Measurements from ENCODE around the gene CLPTM1L. TPM values are rescaled to one million over a fixed set of nuclear protein-coding genes. Genes with fewer than 3 reads are reported as not detected.

Gene CLPTM1L
- total RNA-seq, 1 donor from 2014 or later, result 100 TPM

DNA sequence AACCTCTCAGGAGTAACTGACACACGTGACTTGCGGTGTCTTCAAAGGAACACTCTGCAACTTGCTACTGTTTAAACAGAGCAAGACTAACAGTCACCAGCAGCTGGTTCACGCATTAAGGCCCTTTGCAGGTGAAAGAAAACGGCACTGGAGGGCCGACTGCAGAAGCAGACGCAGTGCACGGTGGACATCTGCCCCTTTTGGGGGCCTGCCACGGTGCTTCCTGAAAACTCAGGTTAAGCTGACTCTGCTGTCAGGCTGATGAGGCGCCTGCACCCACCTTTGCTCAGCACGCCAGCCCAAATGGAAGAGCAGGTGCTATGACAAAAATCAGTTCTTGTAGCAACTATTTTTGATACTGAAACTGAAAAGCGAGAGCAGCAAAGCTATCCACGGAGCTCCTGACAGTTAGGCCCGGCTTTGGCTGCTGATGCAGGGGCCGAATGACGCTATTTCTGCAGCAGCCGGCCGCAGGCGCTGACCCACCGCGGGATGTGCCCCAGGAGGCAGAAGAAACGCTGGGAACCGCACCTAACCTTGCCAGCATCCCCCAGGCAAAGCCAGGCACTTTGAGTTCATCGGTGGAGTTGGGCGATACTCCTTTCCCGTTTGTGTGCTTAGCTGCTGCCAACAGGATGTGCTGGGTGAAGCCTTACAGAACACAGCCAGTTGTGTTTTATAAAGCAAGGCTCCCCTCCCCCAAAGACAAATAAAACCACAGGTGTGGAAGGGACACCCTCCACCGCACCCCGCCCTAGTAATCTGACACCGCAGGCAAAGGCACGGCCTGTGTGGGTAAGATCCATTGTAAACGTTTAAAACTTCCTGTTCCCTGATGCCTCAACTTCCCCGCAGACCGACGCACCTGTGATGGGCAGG is 29.0 kb downstream of the CLPTM1L start:
- ATAC-seq (ENCODE audit: low read depth), result peak; percentile 60
- DNase-seq, result peak; percentile 22
- peak overlapping the region; percentile 71 for H3K27ac Mint-ChIP-seq
- ChIA-PET POLR2A (interaction anchor here (0.8 to 2.0 kb wide), 3 partner anchors 29 to 187 kb away, joined by 3 to 9 read pairs (median 4); partner anchors contain the start of gene CLPTM1L), CTCF (no interaction called here)
- H3K36me3 Mint-ChIP-seq (ENCODE audit: low read depth), result peaks cover 42% of the 10 kb centered on the region
- H3K4me1 Mint-ChIP-seq, result peaks cover 48% of the 10 kb centered on the region
- H3K27me3 Mint-ChIP-seq, result no peaks in the 10 kb centered on the region
- peak overlapping the region; percentile 76 for H3K4me3 Mint-ChIP-seq
- intact Hi-C loops (cut with micrococcal nuclease), result no loop called here
- TF ChIP-seq, protein P1, sequence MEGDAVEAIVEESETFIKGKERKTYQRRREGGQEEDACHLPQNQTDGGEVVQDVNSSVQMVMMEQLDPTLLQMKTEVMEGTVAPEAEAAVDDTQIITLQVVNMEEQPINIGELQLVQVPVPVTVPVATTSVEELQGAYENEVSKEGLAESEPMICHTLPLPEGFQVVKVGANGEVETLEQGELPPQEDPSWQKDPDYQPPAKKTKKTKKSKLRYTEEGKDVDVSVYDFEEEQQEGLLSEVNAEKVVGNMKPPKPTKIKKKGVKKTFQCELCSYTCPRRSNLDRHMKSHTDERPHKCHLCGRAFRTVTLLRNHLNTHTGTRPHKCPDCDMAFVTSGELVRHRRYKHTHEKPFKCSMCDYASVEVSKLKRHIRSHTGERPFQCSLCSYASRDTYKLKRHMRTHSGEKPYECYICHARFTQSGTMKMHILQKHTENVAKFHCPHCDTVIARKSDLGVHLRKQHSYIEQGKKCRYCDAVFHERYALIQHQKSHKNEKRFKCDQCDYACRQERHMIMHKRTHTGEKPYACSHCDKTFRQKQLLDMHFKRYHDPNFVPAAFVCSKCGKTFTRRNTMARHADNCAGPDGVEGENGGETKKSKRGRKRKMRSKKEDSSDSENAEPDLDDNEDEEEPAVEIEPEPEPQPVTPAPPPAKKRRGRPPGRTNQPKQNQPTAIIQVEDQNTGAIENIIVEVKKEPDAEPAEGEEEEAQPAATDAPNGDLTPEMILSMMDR (IDR thresholded peaks at IDR 0.05), result no peak
- peaks cover 2% of the 10 kb centered on the region for H3K9me3 Mint-ChIP-seq

DNA sequence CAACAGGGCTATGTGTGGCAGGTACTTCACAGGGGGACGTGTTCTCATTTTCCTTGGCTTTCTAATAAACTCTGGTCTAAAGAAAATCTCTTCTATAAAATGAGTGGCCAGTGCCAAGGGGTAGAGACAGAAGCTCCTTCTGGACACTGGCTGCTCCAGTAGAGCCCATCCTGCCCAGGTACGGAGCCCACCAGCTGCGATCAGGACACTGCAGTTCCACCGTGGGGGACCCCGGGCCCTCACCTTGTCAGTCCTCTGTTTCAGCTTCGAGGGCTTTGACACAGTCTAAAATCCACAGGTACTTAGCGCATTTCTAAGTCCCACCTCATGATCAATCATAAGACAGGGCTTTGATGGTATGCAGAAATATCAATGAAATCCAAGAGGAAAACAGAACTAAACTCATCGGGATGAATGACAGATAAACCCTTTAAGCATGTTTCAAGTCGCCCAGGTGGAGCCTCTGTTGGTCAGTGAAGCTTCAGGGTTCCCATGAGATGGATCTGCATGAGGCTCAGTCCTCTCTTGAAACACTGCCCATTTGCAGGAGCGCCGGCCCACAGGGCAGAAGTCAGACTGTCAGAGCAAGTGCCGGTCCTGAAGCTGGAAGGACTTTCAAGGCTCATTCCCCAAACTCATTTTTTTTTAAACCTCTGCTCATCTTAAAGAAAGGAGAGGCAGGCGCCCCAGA is 29.7 kb downstream of the CLPTM1L start:
- no peak for DNase-seq
- Mint-ChIP-seq H3K4me1 (peaks cover 48% of the 10 kb centered on the region), H3K27me3 (peaks cover 4% of the 10 kb centered on the region), H3K4me3 (peak overlapping the region; percentile 76), H3K36me3 (ENCODE audit: low read depth) (peaks cover 35% of the 10 kb centered on the region), H3K9me3 (peaks cover 8% of the 10 kb centered on the region), H3K27ac (peak overlapping the region; percentile 71)
- TF ChIP-seq, protein P1 (IDR thresholded peaks at IDR 0.05), result no peak
- intact Hi-C loops (cut with micrococcal nuclease), result no loop called here
- no peak for ATAC-seq (ENCODE audit: low read depth)
- POLR2A ChIA-PET, result interaction anchor here (0.8 to 2.0 kb wide), 2 partner anchors 30 to 188 kb away, joined by 4 to 9 read pairs; partner anchors contain the start of gene CLPTM1L
- CTCF ChIA-PET, result no interaction called here

DNA sequence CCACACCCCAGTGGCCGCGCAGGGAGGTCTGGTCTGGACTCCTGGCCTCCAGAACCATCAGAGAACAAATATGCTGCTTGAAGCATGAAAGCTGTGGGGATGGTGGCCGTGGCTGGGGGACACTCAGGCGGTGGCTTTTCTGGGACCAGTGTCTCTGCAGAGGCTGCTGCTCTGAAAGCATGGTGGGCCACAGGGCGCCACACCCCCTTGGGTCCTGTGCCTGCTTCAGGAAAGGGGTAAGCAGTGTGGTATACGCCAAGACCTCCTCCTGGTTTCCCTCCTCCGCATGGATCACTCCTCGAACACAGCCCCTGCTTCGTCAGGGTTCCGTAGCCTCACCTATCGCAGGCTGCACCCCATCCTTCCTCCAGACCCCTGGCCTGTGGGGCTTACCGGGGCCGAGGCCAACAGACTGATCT is 30.3 kb downstream of the CLPTM1L start:
- ATAC-seq (ENCODE audit: low read depth) (no peak), DNase-seq (peak; percentile 13)
- ChIA-PET POLR2A (interaction anchor here (2.0 kb wide), 1 partner anchor 30 kb away, joined by 9 read pairs; the partner anchor contains the start of gene CLPTM1L), CTCF (no interaction called here)
- Mint-ChIP-seq H3K4me3 (no peak overlapping the region), H3K4me1 (peaks cover 48% of the 10 kb centered on the region), H3K9me3 (peaks cover 9% of the 10 kb centered on the region), H3K36me3 (ENCODE audit: low read depth) (peaks cover 31% of the 10 kb centered on the region), H3K27me3 (peaks cover 6% of the 10 kb centered on the region), H3K27ac (no peak overlapping the region)
- intact Hi-C loops (cut with micrococcal nuclease), result no loop called here
- TF ChIP-seq, protein P1 (IDR thresholded peaks at IDR 0.05), result no peak

DNA sequence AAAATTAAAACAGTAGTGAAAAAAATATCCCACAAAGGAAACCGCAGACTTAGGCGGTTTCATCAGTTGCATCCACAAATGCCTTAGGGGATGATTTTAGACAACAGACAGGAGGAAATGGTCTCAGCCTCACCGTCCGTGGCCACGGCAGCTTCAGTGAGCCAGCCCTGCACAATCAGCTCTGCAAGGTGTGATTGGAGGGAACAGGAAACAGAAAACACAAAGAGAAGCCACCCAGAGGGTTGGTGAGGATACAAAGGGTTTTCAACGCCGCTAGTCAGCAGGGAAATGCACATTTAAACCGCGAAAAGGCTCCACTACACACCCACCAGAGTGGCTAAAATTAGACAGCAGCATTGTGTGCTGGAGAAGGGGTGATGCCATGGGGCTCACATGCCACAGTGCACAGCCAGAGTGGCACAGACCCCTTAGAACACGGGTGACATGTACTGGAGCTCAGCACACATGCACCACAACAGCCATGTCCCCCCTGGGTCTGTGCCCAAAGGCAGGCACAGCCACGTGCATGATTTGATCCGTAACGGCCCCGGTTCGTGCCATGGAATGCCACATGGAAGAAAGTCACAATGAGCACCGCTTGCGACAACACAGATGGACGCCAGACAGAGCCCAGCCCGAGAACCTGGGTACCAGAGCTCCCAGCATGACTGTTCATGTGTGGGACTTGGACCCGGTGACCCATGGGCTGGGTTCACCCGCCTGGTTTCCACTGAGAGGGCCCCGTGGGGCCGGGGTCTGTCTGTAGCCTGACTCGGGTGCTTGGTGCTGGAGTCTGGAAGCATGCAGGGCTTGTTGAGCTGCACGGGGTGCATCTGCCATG is 31.7 kb downstream of the CLPTM1L start:
- Mint-ChIP-seq H3K4me1 (peaks cover 48% of the 10 kb centered on the region), H3K36me3 (ENCODE audit: low read depth) (peaks cover 17% of the 10 kb centered on the region), H3K27ac (no peak overlapping the region), H3K4me3 (peak overlapping the region; percentile 62), H3K27me3 (peaks cover 6% of the 10 kb centered on the region), H3K9me3 (peaks cover 9% of the 10 kb centered on the region)
- TF ChIP-seq, protein P1 (IDR thresholded peaks at IDR 0.05), result no peak
- ChIA-PET POLR2A (interaction anchor here (0.5 to 0.7 kb wide), 4 partner anchors 30 to 868 kb away, joined by 3 to 4 read pairs (median 4); no protein-coding TSS in a partner anchor), CTCF (no interaction called here)
- intact Hi-C loops (cut with micrococcal nuclease), result no loop called here
- DNase-seq, result peak; percentile 15
- ATAC-seq (ENCODE audit: low read depth), result peak; percentile 25
